ENCODE data around the gene TMEM129. TPM values are rescaled to one million over a fixed set of nuclear protein-coding genes. Genes with fewer than 3 reads are reported as not detected.

TMEM129 gene
- total and polyA plus RNA-seq, 10 of the 15 experiments (the other 5 are each of a cell fraction or from before 2014, with no cell fraction given), result 0.19 to 24.9 (median 13.2) TPM

DNA sequence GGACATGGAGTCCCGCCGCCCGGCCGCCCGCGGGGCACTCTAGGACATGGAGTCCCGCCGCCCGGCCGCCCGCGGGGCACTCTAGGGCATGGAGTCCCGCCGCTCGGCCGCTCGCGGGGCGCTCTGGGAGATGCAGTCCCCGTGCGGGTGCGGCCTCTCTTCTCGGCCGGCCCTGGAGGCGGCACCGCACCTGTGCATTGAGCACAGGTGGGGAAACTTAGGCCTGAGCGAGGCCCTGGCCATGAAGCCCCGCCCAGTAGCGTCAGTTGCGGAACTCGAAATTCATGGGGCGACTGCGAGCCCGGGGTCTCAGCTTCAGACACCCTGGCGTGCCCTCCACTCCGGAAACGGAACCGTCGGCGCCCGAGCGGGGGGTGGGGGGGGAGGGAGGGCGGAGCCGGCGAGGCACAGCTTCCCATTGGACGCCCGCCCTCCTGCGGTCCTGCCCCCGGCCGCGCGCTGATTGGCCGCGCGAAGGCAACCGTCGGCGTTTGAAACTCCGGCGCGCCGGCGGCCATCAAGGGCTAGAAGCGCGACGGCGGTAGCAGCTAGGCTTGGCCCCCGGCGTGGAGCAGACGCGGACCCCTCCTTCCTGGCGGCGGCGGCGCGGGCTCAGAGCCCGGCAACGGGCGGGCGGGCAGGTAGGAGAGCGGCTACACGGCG is at the start of gene TMEM129, which contains the start of gene TACC3 (continued):
- TF ChIP-seq NR2C2 (IDR thresholded peaks at IDR 0.05; ENCODE audit: borderline replicate concordance, control insufficient read depth, insufficient read length, low read depth) (no peak), NFYB (IDR thresholded peaks at IDR 0.05; ENCODE audit: insufficient read depth, low read depth, low read length) (peak; percentile 74; the same call in 1 of the 2 replicates), CBFB (IDR thresholded peaks at IDR 0.05; ENCODE audit: low read depth) (no peak), NR2C1 (IDR thresholded peaks at IDR 0.05) (peak; percentile 96), EP300 (IDR thresholded peaks at IDR 0.05; ENCODE audit: borderline replicate concordance in 1 of 2, control insufficient read depth in 1 of 2, low read depth in 2 of 2, low read length in 2 of 2) (no peak), RUNX3 (IDR thresholded peaks at IDR 0.05; ENCODE audit: low read length) (no peak), MXI1 (IDR thresholded peaks at IDR 0.05; ENCODE audit: low read depth, low read length) (peak; percentile 87), TCF7 (IDR thresholded peaks at IDR 0.05; ENCODE audit: borderline replicate concordance) (no peak), EED (IDR thresholded peaks at IDR 0.05; ENCODE audit: low read depth) (no peak), ASH2L (IDR thresholded peaks at IDR 0.05; ENCODE audit: borderline replicate concordance, low read depth) (0 out of 2 replicates have a peak, but pooled peaks have one; percentile 29), TCF3 (IDR thresholded peaks at IDR 0.05; ENCODE audit: borderline replicate concordance, insufficient read depth, low read depth, low read length) (peak; percentile 79), MTA2 (IDR thresholded peaks at IDR 0.05; ENCODE audit: low read depth) (peak; percentile 59), FOS (IDR thresholded peaks at IDR 0.05; ENCODE audit: borderline replicate concordance, extremely low read depth, insufficient read length) (no peak), SIX5 (IDR thresholded peaks at IDR 0.05; ENCODE audit: low read depth, low read length, severe bottlenecking) (peak; percentile 62), CHD4 (IDR thresholded peaks at IDR 0.05) (no peak), TAF1 (IDR thresholded peaks at IDR 0.05; ENCODE audit: borderline replicate concordance, low read depth, low read length) (0 out of 2 replicates have a peak, but pooled peaks have one; percentile 23), SRF (IDR thresholded peaks at IDR 0.05; ENCODE audit: low read depth in 2 of 2, low read length in 2 of 2) (peak in 1 of 2 experiments; percentile 30; a peak in 1 of 4 replicates), CREM (IDR thresholded peaks at IDR 0.05; ENCODE audit: low read depth) (peak; percentile 90), NBN (IDR thresholded peaks at IDR 0.05) (0 out of 2 replicates have a peak, but pooled peaks have one; percentile 34)
- TF ChIP-seq, protein P1, sequence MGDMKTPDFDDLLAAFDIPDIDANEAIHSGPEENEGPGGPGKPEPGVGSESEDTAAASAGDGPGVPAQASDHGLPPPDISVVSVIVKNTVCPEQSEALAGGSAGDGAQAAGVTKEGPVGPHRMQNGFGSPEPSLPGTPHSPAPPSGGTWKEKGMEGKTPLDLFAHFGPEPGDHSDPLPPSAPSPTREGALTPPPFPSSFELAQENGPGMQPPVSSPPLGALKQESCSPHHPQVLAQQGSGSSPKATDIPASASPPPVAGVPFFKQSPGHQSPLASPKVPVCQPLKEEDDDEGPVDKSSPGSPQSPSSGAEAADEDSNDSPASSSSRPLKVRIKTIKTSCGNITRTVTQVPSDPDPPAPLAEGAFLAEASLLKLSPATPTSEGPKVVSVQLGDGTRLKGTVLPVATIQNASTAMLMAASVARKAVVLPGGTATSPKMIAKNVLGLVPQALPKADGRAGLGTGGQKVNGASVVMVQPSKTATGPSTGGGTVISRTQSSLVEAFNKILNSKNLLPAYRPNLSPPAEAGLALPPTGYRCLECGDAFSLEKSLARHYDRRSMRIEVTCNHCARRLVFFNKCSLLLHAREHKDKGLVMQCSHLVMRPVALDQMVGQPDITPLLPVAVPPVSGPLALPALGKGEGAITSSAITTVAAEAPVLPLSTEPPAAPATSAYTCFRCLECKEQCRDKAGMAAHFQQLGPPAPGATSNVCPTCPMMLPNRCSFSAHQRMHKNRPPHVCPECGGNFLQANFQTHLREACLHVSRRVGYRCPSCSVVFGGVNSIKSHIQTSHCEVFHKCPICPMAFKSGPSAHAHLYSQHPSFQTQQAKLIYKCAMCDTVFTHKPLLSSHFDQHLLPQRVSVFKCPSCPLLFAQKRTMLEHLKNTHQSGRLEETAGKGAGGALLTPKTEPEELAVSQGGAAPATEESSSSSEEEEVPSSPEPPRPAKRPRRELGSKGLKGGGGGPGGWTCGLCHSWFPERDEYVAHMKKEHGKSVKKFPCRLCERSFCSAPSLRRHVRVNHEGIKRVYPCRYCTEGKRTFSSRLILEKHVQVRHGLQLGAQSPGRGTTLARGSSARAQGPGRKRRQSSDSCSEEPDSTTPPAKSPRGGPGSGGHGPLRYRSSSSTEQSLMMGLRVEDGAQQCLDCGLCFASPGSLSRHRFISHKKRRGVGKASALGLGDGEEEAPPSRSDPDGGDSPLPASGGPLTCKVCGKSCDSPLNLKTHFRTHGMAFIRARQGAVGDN (IDR thresholded peaks at IDR 0.05), result no peak
- TF ChIP-seq, protein P2, sequence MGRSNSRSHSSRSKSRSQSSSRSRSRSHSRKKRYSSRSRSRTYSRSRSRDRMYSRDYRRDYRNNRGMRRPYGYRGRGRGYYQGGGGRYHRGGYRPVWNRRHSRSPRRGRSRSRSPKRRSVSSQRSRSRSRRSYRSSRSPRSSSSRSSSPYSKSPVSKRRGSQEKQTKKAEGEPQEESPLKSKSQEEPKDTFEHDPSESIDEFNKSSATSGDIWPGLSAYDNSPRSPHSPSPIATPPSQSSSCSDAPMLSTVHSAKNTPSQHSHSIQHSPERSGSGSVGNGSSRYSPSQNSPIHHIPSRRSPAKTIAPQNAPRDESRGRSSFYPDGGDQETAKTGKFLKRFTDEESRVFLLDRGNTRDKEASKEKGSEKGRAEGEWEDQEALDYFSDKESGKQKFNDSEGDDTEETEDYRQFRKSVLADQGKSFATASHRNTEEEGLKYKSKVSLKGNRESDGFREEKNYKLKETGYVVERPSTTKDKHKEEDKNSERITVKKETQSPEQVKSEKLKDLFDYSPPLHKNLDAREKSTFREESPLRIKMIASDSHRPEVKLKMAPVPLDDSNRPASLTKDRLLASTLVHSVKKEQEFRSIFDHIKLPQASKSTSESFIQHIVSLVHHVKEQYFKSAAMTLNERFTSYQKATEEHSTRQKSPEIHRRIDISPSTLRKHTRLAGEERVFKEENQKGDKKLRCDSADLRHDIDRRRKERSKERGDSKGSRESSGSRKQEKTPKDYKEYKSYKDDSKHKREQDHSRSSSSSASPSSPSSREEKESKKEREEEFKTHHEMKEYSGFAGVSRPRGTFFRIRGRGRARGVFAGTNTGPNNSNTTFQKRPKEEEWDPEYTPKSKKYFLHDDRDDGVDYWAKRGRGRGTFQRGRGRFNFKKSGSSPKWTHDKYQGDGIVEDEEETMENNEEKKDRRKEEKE (IDR thresholded peaks at IDR 0.05), result no peak
- TF ChIP-seq, protein P3, sequence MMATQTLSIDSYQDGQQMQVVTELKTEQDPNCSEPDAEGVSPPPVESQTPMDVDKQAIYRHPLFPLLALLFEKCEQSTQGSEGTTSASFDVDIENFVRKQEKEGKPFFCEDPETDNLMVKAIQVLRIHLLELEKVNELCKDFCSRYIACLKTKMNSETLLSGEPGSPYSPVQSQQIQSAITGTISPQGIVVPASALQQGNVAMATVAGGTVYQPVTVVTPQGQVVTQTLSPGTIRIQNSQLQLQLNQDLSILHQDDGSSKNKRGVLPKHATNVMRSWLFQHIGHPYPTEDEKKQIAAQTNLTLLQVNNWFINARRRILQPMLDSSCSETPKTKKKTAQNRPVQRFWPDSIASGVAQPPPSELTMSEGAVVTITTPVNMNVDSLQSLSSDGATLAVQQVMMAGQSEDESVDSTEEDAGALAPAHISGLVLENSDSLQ (IDR thresholded peaks at IDR 0.05), result no peak

Data from GM12878 (cell line).